SH-SY5Y (cell line): ENCODE data around the gene KCNAB2.
A peak's percentile ranks its signal among the peaks of the same experiment; 100 is the strongest.

Experiments
- GATA2 ChIP-seq: IDR thresholded peaks from 2 replicates; pipeline ENCODE4 v1.6.1; 2011; ENCODE audit warnings: mild to moderate bottlenecking, low read depth, low read length
- GATA3 ChIP-seq: IDR thresholded peaks from 2 replicates; pipeline ENCODE4 v1.6.1; 2011; ENCODE audit warnings: low read depth, mild to moderate bottlenecking, low read length, moderate library complexity

DNA sequence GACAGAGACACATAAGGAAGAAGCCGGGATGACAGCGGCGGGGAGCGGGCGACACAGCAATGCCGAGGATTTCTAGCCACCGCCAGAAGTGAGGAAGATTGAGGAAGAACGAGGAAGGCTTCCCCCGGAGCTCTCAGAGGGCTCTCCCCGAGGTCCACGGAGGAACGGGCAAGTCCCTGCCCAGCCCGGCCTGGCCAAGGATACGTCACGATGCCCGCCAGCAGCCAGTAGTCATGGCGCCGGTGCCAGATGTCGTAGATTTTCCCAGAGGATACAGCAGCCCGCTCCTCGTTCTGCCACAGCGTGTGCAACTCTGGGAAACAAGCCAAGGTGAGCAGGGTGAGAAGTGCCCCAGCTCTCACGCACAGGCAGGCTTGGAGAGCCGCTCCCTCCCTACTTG, 65.9 kb downstream of the KCNAB2 start:
- TF ChIP-seq GATA3 = no peak
- peak; percentile 46; the same call in 1 of the 2 replicates for TF ChIP-seq GATA2
